K562 (cell line): Measurements from ENCODE around the gene IQCE.

Experiments
- BHLHE40 ChIP-seq: IDR thresholded peaks from 2 replicates; pipeline ENCODE4 v1.6.1; 2011; ENCODE audit warnings: low read length, improper control_type of control experiment
- ETV6 ChIP-seq, 3 experiments: fragments of 150-350 bp in 1 of 3; sonication (generic) in 1 of 3; formaldehyde crosslinking in 1 of 3; IDR thresholded peaks; 2 replicates each; pipeline versions ENCODE4 v1.6.1 to v1.8.0; 2014 to 2022; ENCODE audit warnings: borderline replicate concordance in 2 of 3, low read depth in 2 of 3, antibody characterized with exemption in 1 of 3, low read length in 1 of 3, mild to moderate bottlenecking in 1 of 3, missing genetic modification reagents in 1 of 3
- JUN ChIP-seq, 2 experiments: sonication (generic) in 1 of 2; formaldehyde crosslinking in 1 of 2; IDR thresholded peaks; 2 replicates each; pipeline versions ENCODE4 v1.6.1 to v1.8.0; 2012 to 2022; ENCODE audit warnings: borderline replicate concordance in 2 of 2, mild to moderate bottlenecking in 2 of 2, improper control_type of control experiment in 1 of 2, low read depth in 1 of 2, low read length in 1 of 2, missing genetic modification reagents in 1 of 2
- LEF1 ChIP-seq: fragments of 450-650 bp; IDR thresholded peaks from 2 replicates; pipeline ENCODE4 v1.6.1; 2016; ENCODE audit warnings: mild to moderate bottlenecking
- POLR2AphosphoS2 ChIP-seq: IDR thresholded peaks from 2 replicates; pipeline ENCODE4 v1.6.1; 2012; ENCODE audit warnings: low read length, improper control_type of control experiment
- RB1 ChIP-seq: fragments of 450-650 bp; IDR thresholded peaks from 2 replicates; pipeline ENCODE4 v1.6.1; 2017; ENCODE audit warnings: low read depth, mild to moderate bottlenecking
- RNF2 ChIP-seq: sonication (generic); IDR thresholded peaks from 2 replicates; pipeline ENCODE4 v1.6.1; 2016
- ZKSCAN1 ChIP-seq: fragments of 150-350 bp; IDR thresholded peaks from 2 replicates; pipeline ENCODE4 v1.6.1; 2016; ENCODE audit warnings: low read depth, low read length
- TF ChIP-seq, protein P1 (sequence below), 3 experiments: IDR thresholded peaks in 2 of 3; conservative IDR thresholded peaks in 1 of 3; 2 replicates each; pipeline ENCODE4 v1.5.1; 2011 to 2012; ENCODE audit warnings: low read length in 3 of 3, mild to moderate bottlenecking in 3 of 3, control low read depth in 2 of 3, improper control_type of control experiment in 1 of 3, inconsistent platforms in 1 of 3, low read depth in 1 of 3, mixed read lengths in 1 of 3, moderate library complexity in 1 of 3; ENCODE audit not compliant: insufficient read depth in 2 of 3
- TF ChIP-seq, protein P2 (sequence below): fragments of 450-650 bp; IDR thresholded peaks from 2 replicates; pipeline ENCODE4 v1.6.1; 2017; ENCODE audit warnings: antibody characterized with exemption, mild to moderate bottlenecking

DNA sequence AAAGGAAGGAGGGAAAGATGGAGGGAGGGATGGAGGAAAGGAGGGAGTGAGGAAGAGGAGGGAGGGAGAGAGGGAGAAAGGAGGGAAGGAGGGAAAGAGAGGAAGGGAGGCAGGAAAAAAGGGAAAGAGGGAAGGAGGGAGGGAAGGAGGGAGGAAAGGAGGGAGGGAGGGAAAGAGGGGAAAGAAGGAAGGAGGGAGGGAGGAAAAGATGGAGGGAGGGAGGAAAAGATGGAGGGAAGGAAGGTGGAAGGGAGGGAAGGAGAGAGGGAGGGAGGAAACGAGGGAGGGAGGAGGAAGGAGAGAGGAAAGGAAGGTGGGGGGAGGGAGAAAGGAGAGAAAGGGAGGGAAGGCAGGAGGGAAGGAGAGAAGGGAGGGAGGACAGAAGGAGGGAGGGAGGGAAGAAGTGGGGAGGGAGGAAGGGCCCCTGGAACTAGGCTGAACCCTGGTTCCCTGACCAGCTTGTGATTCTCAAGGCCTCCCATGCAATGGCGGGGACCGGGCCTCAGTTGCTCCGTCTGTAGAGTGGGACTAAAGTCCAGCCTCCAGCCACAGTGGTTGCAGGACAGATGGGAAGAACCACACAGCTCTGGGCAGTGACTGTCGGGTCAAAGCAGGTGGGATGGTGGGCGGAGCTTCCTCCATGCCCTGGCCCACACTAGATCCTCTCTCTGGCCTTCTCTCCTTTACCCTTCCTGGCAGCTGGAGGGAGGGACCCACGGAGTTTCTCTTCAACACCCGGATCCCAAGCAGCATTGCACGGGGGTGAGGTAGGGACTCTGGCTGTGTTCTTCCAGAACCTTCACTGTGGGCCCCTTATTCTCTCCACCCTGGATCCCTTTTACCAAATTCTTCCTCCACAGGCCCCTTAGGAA is 68.7 kb downstream of the IQCE start:
- TF ChIP-seq ZKSCAN1, result no peak
- TF ChIP-seq RB1, result no peak
- TF ChIP-seq POLR2AphosphoS2, result no peak
- no peak for TF ChIP-seq ETV6 (IDR thresholded peaks at IDR 0.05; ENCODE audit: borderline replicate concordance in 1 of 2, low read depth in 2 of 2, low read length in 1 of 2)
- no peak for TF ChIP-seq ETV6 (CRISPR knock-in tag; IDR thresholded peaks at IDR 0.05; ENCODE audit: borderline replicate concordance)
- TF ChIP-seq, protein P1, sequence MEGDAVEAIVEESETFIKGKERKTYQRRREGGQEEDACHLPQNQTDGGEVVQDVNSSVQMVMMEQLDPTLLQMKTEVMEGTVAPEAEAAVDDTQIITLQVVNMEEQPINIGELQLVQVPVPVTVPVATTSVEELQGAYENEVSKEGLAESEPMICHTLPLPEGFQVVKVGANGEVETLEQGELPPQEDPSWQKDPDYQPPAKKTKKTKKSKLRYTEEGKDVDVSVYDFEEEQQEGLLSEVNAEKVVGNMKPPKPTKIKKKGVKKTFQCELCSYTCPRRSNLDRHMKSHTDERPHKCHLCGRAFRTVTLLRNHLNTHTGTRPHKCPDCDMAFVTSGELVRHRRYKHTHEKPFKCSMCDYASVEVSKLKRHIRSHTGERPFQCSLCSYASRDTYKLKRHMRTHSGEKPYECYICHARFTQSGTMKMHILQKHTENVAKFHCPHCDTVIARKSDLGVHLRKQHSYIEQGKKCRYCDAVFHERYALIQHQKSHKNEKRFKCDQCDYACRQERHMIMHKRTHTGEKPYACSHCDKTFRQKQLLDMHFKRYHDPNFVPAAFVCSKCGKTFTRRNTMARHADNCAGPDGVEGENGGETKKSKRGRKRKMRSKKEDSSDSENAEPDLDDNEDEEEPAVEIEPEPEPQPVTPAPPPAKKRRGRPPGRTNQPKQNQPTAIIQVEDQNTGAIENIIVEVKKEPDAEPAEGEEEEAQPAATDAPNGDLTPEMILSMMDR (IDR thresholded peaks at IDR 0.05 in 2 of 3, conservative IDR thresholded peaks at IDR 0.05 in 1 of 3; ENCODE audit: insufficient read depth in 2 of 3, low read depth in 1 of 3, low read length in 3 of 3), result no peak
- TF ChIP-seq JUN (IDR thresholded peaks at IDR 0.05; ENCODE audit: borderline replicate concordance, low read depth, low read length), result no peak
- TF ChIP-seq JUN (CRISPR knock-in tag; IDR thresholded peaks at IDR 0.05; ENCODE audit: borderline replicate concordance), result no peak
- TF ChIP-seq, protein P2, sequence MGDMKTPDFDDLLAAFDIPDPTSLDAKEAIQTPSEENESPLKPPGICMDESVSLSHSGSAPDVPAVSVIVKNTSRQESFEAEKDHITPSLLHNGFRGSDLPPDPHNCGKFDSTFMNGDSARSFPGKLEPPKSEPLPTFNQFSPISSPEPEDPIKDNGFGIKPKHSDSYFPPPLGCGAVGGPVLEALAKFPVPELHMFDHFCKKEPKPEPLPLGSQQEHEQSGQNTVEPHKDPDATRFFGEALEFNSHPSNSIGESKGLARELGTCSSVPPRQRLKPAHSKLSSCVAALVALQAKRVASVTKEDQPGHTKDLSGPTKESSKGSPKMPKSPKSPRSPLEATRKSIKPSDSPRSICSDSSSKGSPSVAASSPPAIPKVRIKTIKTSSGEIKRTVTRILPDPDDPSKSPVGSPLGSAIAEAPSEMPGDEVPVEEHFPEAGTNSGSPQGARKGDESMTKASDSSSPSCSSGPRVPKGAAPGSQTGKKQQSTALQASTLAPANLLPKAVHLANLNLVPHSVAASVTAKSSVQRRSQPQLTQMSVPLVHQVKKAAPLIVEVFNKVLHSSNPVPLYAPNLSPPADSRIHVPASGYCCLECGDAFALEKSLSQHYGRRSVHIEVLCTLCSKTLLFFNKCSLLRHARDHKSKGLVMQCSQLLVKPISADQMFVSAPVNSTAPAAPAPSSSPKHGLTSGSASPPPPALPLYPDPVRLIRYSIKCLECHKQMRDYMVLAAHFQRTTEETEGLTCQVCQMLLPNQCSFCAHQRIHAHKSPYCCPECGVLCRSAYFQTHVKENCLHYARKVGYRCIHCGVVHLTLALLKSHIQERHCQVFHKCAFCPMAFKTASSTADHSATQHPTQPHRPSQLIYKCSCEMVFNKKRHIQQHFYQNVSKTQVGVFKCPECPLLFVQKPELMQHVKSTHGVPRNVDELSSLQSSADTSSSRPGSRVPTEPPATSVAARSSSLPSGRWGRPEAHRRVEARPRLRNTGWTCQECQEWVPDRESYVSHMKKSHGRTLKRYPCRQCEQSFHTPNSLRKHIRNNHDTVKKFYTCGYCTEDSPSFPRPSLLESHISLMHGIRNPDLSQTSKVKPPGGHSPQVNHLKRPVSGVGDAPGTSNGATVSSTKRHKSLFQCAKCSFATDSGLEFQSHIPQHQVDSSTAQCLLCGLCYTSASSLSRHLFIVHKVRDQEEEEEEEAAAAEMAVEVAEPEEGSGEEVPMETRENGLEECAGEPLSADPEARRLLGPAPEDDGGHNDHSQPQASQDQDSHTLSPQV, result no peak
- no peak for TF ChIP-seq RNF2
- no peak for TF ChIP-seq BHLHE40
- TF ChIP-seq LEF1, result no peak
